ENCODE results near the gene JAKMIP2.
"Not testable (repeated sequence)": the region's sequence is repeated elsewhere in the genome, so short reads cannot be mapped to it uniquely, and the experiment has no call there.

JAKMIP2 gene

GRCh38 chr5:147735621-147736125, 46.9 kb downstream of the JAKMIP2 start:
- Histone ChIP-seq H3K27ac (no peak overlapping the region), H3K4me3 (no peak overlapping the region)
- no peak for DNase-seq (ENCODE audit: low spot score)
- TF ChIP-seq CTCF (IDR thresholded peaks at IDR 0.05) = no peak

- no peak for DNase-seq (ENCODE audit: low spot score)
- Histone ChIP-seq H3K27ac (no peak overlapping the region), H3K4me3 (no peak overlapping the region)
- TF ChIP-seq CTCF (IDR thresholded peaks at IDR 0.05) = no peak
These were observed 47.6 kb downstream of the JAKMIP2 start for GRCh38 chr5:147734894-147735293.

- no peak overlapping the region for H3K27ac ChIP-seq
- no peak overlapping the region for H3K4me3 ChIP-seq
- no peak for DNase-seq (ENCODE audit: low spot score)
- TF ChIP-seq CTCF (IDR thresholded peaks at IDR 0.05) = no peak
These were observed 49.5 kb downstream of the JAKMIP2 start for GRCh38 chr5:147733075-147733474.

GRCh38 chr5:147732291-147732883, 50.1 kb downstream of the JAKMIP2 start:
- Histone ChIP-seq H3K27ac (no peak overlapping the region), H3K4me3 (no peak overlapping the region)
- no peak for TF ChIP-seq CTCF (IDR thresholded peaks at IDR 0.05)
- no peak for DNase-seq (ENCODE audit: low spot score)

- TF ChIP-seq CTCF (IDR thresholded peaks at IDR 0.05) = no peak
- no peak overlapping the region for H3K4me3 ChIP-seq
- DNase-seq (ENCODE audit: low spot score) = no peak
- H3K27ac ChIP-seq = no peak overlapping the region
These were observed 50.9 kb downstream of the JAKMIP2 start for GRCh38 chr5:147731431-147732290.

GRCh38 chr5:147727200-147727599, 55.3 kb downstream of the JAKMIP2 start:
- Histone ChIP-seq H3K27ac (no peak overlapping the region), H3K4me3 (no peak overlapping the region)
- DNase-seq (ENCODE audit: low spot score) = no peak
- no peak for TF ChIP-seq CTCF (IDR thresholded peaks at IDR 0.05)

GRCh38 chr5:147721191-147721960, 61.2 kb downstream of the JAKMIP2 start:
- H3K4me3 ChIP-seq; DNase-seq (ENCODE audit: low spot score); H3K27ac ChIP-seq: not testable (repeated sequence)
